ENCODE results near the gene CD1D.

- TF ChIP-seq, protein P1, sequence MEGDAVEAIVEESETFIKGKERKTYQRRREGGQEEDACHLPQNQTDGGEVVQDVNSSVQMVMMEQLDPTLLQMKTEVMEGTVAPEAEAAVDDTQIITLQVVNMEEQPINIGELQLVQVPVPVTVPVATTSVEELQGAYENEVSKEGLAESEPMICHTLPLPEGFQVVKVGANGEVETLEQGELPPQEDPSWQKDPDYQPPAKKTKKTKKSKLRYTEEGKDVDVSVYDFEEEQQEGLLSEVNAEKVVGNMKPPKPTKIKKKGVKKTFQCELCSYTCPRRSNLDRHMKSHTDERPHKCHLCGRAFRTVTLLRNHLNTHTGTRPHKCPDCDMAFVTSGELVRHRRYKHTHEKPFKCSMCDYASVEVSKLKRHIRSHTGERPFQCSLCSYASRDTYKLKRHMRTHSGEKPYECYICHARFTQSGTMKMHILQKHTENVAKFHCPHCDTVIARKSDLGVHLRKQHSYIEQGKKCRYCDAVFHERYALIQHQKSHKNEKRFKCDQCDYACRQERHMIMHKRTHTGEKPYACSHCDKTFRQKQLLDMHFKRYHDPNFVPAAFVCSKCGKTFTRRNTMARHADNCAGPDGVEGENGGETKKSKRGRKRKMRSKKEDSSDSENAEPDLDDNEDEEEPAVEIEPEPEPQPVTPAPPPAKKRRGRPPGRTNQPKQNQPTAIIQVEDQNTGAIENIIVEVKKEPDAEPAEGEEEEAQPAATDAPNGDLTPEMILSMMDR (IDR thresholded peaks at IDR 0.05), result no peak
- TF ChIP-seq POLR2A (IDR thresholded peaks at IDR 0.05), result no peak
Measured at GRCh38 chr1:158161446-158161845, 19.2 kb upstream of the CD1D start.
